ENCODE data around the gene LZTR1. TPM values are rescaled to one million over a fixed set of nuclear protein-coding genes. Genes with fewer than 3 reads are reported as not detected.

Gene LZTR1
- total and polyA plus RNA-seq, 10 of the 15 experiments (the other 5 are each of a cell fraction or from before 2014, with no cell fraction given) = 0.82 to 50.3 (median 19.3) TPM

GRCh38 chr22:20979940-20980453 is 2.1 kb upstream of the LZTR1 start:
- intact Hi-C loops (cut with micrococcal nuclease; ENCODE audit: unreplicated experiment) (no loop called here), in situ Hi-C loops (cut with MboI) (no loop called here)
- no peak overlapping the region for H3K4me2 ChIP-seq (ENCODE audit: control insufficient read depth, insufficient read depth)
- H3K27ac ChIP-seq (ENCODE audit: control insufficient read depth, insufficient read depth) = no peak overlapping the region
- SMC1A ChIA-PET (ENCODE audit: uncharacterized antibody, unreplicated experiment) = interaction anchor here (1.9 kb wide), 1 partner anchor 23 kb away, joined by 4 read pairs; no protein-coding TSS in a partner anchor
- H3K4me3 ChIP-seq = no peak overlapping the region
- H4K20me1 ChIP-seq (ENCODE audit: control insufficient read depth, insufficient read depth) = no peaks in the 10 kb centered on the region
- no peak for ATAC-seq
- DNase-seq (ENCODE audit: low read depth, low spot score) = no peak
- no TSS peak for BruUV-seq (replicated peaks)
- TF ChIP-seq, protein P1, sequence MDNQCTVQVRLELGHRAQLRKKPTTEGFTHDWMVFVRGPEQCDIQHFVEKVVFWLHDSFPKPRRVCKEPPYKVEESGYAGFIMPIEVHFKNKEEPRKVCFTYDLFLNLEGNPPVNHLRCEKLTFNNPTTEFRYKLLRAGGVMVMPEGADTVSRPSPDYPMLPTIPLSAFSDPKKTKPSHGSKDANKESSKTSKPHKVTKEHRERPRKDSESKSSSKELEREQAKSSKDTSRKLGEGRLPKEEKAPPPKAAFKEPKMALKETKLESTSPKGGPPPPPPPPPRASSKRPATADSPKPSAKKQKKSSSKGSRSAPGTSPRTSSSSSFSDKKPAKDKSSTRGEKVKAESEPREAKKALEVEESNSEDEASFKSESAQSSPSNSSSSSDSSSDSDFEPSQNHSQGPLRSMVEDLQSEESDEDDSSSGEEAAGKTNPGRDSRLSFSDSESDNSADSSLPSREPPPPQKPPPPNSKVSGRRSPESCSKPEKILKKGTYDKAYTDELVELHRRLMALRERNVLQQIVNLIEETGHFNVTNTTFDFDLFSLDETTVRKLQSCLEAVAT (IDR thresholded peaks at IDR 0.05) = no peak
- no peak for TF ChIP-seq SRF (IDR thresholded peaks at IDR 0.05; ENCODE audit: low read depth in 2 of 2, low read length in 2 of 2)
- no peak for TF ChIP-seq MEF2A (IDR thresholded peaks at IDR 0.05; ENCODE audit: insufficient read depth, low read depth, low read length)
- no peak for TF ChIP-seq SMAD5 (IDR thresholded peaks at IDR 0.05; ENCODE audit: low read depth)
- TF ChIP-seq CBX3 (IDR thresholded peaks at IDR 0.05; ENCODE audit: borderline replicate concordance, low read depth) = no peak
- no peak for TF ChIP-seq ZNF217 (IDR thresholded peaks at IDR 0.05)
- no peak for TF ChIP-seq SUPT20H (IDR thresholded peaks at IDR 0.05; ENCODE audit: borderline replicate concordance, control insufficient read depth, low read depth, low read length)
- TF ChIP-seq TAF1 (IDR thresholded peaks at IDR 0.05; ENCODE audit: borderline replicate concordance, low read depth, low read length) = no peak
- TF ChIP-seq YY1 (IDR thresholded peaks at IDR 0.05; ENCODE audit: low read depth, low read length) = no peak
- TF ChIP-seq HDAC6 (IDR thresholded peaks at IDR 0.05; ENCODE audit: unreplicated experiment) = no peak
- no peak for TF ChIP-seq HDAC2 (IDR thresholded peaks at IDR 0.05)
- TF ChIP-seq SREBF2 (IDR thresholded peaks at IDR 0.05; ENCODE audit: low read length) = no peak
- TF ChIP-seq ZSCAN29 (IDR thresholded peaks at IDR 0.05) = no peak
- no peak for TF ChIP-seq PRDM15 (CRISPR knock-in tag; IDR thresholded peaks at IDR 0.05)
- no peak for TF ChIP-seq MXI1 (IDR thresholded peaks at IDR 0.05; ENCODE audit: low read depth, low read length)
- no peak for TF ChIP-seq ZNF274 (IDR thresholded peaks at IDR 0.05; ENCODE audit: insufficient read depth, insufficient read length)
- no peak for TF ChIP-seq E2F4 (IDR thresholded peaks at IDR 0.05; ENCODE audit: low read depth, low read length)
- TF ChIP-seq MAX (IDR thresholded peaks at IDR 0.05; ENCODE audit: low read depth, low read length) = no peak
- TF ChIP-seq SIN3A (IDR thresholded peaks at IDR 0.05; ENCODE audit: low read depth, low read length) = no peak
- no peak overlapping the region for H2AFZ ChIP-seq (ENCODE audit: control insufficient read depth, low read depth, low read length)
- peaks cover 16% of the 10 kb centered on the region for H3K79me2 ChIP-seq (ENCODE audit: control insufficient read depth, insufficient read depth, low read length)
- RAD21 ChIA-PET (ENCODE audit: unreplicated experiment) = no interaction called here
- H3K9me3 ChIP-seq (replicated peaks; ENCODE audit: control insufficient read depth, insufficient read depth, low read length) = peaks cover 6% of the 10 kb centered on the region; the same call in 2 of the 3 replicates
- CTCF ChIA-PET = no interaction called here
- peaks cover 10% of the 10 kb centered on the region; the same call in 1 of the 2 replicates for H3K4me1 ChIP-seq (ENCODE audit: control insufficient read depth, insufficient read depth, low read length)
- no peak for FAIRE-seq
- POLR2A ChIA-PET = interaction anchor here (0.5 kb wide), 1 partner anchor 1435 kb away, joined by 3 read pairs; no protein-coding TSS in a partner anchor
- 91% methylated on average over 12 of the region's 13 CpGs for WGBS (ENCODE audit: insufficient coverage, insufficient replicate concordance, low lambda C conversion rate, missing lambda C conversion rate)
- no peak overlapping the region for H3K9ac ChIP-seq (ENCODE audit: control insufficient read depth, insufficient read depth, low read length)
- H3K36me3 ChIP-seq (ENCODE audit: control insufficient read depth in 2 of 2, insufficient read depth in 2 of 2, low read length in 1 of 2) = no peaks in the 10 kb centered on the region
- H3K27me3 ChIP-seq (replicated peaks in 1 of 2; ENCODE audit: control insufficient read depth in 2 of 2, insufficient read depth in 2 of 2, low read length in 1 of 2) = no peaks in the 10 kb centered on the region
